GM13976 (cell line): ENCODE data around the gene OAS1.

Source experiments
- DNase-seq: peaks from one replicate; pipeline ENCODE4 v3.0.0; 2012; ENCODE audit warnings: low spot score
- CTCF ChIP-seq: IDR thresholded peaks from 2 replicates; pipeline ENCODE4 v1.5.1; 2012; ENCODE audit warnings: borderline replicate concordance, mild to moderate bottlenecking; ENCODE audit not compliant: insufficient read depth; ENCODE audit errors: extremely low read depth, missing control alignments, control extremely low read depth
- in situ Hi-C: fragments of 300-500 bp; cut with MboI; formaldehyde crosslinking; loops from one replicate; pipeline ENCODE4 v1.12.0; 2022; ENCODE audit warnings: low sequenced_read_pairs, mixed read lengths, inconsistent platforms; ENCODE audit not compliant: unreplicated experiment

OAS1 gene

GRCh38 chr12:112878488-112878887 lies 28.3 kb upstream of the OAS1 start:
- in situ Hi-C loops: no loop called here
- TF ChIP-seq CTCF: no peak
- DNase-seq: no peak

GRCh38 chr12:112879191-112879705 lies 27.5 kb upstream of the OAS1 start:
- TF ChIP-seq CTCF: no peak
- in situ Hi-C loops: no loop called here
- no peak for DNase-seq

- in situ Hi-C loops: no loop called here
- DNase-seq: no peak
These were observed 25.2 kb upstream of the OAS1 start for GRCh38 chr12:112881602-112882001.

GRCh38 chr12:112885236-112885635 lies 21.5 kb upstream of the OAS1 start:
- DNase-seq: no peak
- TF ChIP-seq CTCF: no peak
- in situ Hi-C loops: no loop called here

More at GRCh38 chr12:112881602-112882001, 25.2 kb upstream of the OAS1 start:
- no peak for TF ChIP-seq CTCF

- no peak for DNase-seq
- TF ChIP-seq CTCF: no peak
- in situ Hi-C loops: no loop called here
These were observed 19.2 kb upstream of the OAS1 start for GRCh38 chr12:112887550-112887949.

GRCh38 chr12:112891093-112892024 lies 15.4 kb upstream of the OAS1 start:
- no peak for DNase-seq
- in situ Hi-C loops: no loop called here
- no peak for TF ChIP-seq CTCF

GRCh38 chr12:112892856-112893255 lies 13.9 kb upstream of the OAS1 start:
- in situ Hi-C loops: no loop called here
- TF ChIP-seq CTCF: no peak
- DNase-seq: no peak
